SIG-M5 treated with dmso at 0.1 percent for 504 hours (cell line): ENCODE measurements around the gene DNAJC24.
A peak's percentile ranks its signal among the peaks of the same experiment; 100 is the strongest.
"Not testable (repeated sequence)": the region's sequence is repeated elsewhere in the genome, so short reads cannot be mapped to it uniquely, and the experiment has no call there.

Experiments used
- DNase-seq: peaks from one replicate; lab custom pipeline; 2025; ENCODE audit not compliant: unreplicated experiment; lab: John Stamatoyannopoulos, UW

DNAJC24 gene, protein sequence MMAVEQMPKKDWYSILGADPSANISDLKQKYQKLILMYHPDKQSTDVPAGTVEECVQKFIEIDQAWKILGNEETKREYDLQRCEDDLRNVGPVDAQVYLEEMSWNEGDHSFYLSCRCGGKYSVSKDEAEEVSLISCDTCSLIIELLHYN

DNA sequence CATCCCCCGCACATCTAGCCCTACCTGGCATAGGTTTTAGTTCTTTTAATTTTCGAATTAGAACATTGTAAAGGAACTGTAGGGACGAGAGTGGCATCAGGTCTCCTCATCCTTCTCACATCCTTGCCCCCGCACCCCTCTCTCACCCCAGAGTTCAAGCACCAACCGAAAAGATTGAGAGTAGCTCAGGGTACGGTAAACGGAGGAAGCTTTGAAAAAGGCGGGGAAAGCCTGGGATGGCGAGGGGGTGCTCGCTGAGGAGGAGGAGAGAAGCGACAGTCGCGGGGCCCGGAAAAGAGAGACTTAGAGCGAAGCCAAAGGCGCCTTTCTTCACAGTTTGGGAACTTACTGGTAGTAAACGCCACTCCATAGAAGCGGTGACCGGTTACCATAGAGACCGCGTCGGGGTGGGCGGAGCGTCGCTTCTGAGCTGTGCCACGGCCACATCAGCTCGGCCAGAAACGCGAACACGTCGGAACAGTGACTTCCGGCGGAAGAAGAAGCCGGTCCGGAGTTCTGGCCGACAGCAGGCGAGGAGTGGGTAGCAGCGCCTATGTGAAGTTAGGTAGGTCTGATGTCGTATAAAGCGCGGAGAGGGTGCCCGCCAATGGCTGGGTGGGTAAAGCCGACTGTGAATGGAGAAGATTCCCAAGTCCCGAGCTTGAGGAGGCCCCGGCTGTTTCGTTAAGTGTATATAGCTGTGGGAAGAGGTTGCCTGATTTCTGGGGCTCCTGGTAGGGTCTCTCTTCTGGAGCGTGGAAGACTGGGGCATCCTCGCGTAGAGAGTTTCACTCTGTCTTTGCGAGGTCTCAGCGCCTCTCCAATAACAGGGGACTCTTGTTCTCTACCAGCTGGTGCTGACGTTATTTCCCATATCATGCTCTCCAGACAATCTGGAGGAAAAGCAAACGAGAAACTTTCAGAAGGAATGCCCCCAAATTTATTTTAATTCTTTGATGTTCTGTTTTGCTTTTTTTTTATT is at the start of gene DNAJC24, which contains the start of gene DCDC1:
Gene DNAJC24, plus strand, starts transcription at position 513 of the 982 bp plus-strand sequence. CDS start 889 bp downstream, outside the sequence.
Gene DCDC1, minus strand, starts transcription at position 392 of the 982 bp plus-strand sequence. CDS start 41,459 bp downstream, outside the sequence.
- DNase-seq: peak; percentile 87

- not testable (repeated sequence) for DNase-seq
Measured at GRCh38 chr11:31321494-31321893, 48.2 kb upstream of the DNAJC24 start.

DNA sequence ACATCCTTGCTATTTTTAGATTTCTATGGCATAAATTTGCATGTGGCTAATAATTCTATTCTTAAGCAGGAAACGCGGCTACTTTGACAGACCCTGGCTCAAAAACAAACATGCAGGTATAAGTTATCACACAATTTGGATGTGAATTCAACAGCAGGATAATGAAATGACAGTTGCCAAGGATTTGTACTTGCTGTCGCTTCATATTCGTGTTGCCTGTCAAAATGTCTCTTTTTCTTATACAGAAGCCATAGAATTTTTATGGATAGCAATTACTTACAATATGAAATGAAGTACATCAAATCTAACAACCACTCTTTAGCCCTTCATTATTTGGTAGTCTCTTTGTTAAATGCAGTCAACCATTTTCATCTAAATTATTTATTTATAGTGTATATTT is 46.5 kb upstream of the DNAJC24 start:
- DNase-seq: no peak

DNA sequence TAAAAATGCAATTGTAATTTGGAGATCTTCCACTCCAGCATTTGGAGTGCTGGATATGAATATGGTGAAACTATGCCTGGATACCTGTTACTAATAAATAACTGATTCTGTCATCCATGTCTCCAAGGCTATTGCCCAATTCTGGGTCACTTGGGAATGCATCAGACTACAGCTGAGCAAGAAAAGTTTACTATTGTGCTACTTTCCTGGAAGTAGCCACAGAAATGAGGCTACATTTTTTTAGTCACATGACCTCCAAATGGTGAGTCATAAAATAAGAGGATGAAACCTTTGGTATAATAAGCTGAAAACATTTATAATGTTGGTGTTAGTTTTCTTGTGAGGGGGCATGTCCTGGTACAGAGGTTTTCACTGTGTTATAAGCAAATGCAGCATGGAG is 44.5 kb upstream of the DNAJC24 start:
- no peak for DNase-seq

DNA sequence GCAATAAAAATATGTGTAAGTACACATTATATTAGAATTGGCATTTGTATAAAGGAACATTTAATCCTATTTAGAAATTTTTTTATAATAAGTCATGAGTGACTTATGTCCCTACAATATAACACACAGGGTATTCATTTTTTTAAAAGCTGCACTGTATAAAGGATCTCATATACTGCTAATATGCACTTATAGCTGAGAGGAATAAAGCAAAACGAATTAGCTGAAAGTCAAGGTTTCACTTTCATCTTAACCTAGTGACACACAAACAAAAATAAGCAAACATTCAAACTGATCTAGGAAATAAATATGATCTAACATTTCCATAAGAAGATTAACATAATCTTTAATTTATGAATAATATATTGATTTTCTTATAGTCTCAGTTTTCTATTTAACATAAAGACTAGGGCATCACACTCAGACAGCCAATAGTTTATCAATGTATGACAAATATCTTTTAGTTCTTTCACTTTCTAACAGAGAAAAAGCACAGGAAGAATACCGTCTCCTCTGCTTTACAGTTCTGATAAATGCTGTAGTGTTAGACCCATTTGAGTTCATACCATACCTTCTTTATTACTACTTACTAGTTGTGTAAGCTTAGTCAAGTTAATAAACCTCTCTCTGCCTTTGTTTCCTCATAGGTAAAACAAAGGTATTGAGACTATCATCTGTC is 43.1 kb upstream of the DNAJC24 start:
- no peak for DNase-seq

GRCh38 chr11:31327417-31327816 is 42.2 kb upstream of the DNAJC24 start:
- DNase-seq: no peak

DNA sequence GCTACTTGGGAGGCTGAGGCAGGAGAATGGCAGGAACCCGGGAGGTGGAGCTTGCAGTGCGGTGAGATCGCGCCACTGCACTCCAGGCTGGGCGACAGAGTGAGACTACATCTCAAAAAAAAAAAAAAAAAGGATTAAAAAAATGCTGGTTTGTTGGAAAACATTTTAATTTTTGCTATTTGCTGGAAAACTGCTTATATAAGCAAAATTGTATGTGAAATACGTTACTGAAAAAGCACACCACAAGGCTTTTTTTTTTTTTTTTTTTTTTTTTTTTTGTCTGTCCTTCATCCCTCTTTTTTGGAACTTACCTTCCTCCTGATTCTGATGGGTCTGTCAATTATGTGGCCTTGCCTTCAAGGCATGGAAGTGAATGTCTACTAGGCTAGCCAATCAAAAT is 41.0 kb upstream of the DNAJC24 start:
- no peak for DNase-seq

GRCh38 chr11:31337806-31338205 is 31.9 kb upstream of the DNAJC24 start:
- no peak for DNase-seq

GRCh38 chr11:31340903-31341572 is 28.6 kb upstream of the DNAJC24 start:
- DNase-seq: peak; percentile 39

DNA sequence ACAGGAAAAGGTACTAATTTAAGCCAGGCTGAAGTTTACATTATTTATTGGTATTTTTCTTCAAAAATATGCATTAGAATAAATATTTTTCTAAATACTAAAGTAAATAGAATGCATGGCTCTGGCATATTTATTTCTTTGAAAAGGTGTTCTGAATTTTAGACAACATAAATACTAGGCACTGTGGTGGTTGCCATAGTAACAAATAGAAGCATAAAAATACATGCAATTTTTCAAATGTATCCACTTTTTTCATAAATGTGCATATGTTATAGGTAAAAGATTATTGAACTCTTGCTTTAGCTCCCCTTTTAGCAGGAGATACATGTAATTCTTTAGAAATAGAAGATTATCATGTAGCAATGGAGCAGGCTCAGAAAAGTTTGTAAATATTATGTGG is 18.5 kb upstream of the DNAJC24 start:
- no peak for DNase-seq

DNA sequence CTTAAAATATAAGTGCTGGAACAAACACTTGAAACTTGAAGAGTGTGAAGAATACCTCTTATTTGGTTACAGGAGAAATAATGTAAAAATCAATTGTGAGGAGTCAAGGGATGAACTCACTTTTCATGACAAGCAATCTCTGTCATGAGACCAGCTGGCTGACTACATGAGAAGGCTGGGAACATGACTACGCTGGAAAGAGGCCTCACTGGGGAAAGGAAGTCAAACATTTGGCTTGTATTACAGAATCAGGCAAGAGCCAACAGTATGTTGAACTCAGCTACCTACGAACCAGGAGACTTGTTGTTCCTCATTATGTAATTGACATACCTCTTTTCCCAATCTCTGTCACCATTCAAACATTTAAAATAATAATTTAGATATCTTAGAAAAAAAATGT is 14.5 kb upstream of the DNAJC24 start:
- no peak for DNase-seq

DNA sequence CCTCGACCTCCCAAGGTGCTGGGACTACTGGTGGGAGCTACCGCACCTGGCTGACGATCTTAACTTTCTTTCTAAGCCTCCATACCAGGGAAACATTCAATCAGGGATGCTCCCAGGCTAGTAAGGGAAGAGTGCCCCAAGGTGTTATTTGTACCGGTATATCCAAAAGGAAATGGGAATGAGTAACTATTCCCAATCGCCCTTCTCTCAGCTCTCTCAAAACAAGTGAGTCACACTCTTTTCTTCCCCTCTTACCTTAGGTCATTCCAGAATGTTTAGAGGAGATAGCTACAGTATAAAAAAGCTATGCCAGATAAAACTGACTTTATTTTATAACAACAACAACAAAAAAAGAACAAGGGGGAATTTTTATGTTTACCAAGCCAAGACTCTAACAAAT is 13.8 kb upstream of the DNAJC24 start:
- DNase-seq: no peak

GRCh38 chr11:31361743-31362142 is 7.9 kb upstream of the DNAJC24 start:
- no peak for DNase-seq

DNA sequence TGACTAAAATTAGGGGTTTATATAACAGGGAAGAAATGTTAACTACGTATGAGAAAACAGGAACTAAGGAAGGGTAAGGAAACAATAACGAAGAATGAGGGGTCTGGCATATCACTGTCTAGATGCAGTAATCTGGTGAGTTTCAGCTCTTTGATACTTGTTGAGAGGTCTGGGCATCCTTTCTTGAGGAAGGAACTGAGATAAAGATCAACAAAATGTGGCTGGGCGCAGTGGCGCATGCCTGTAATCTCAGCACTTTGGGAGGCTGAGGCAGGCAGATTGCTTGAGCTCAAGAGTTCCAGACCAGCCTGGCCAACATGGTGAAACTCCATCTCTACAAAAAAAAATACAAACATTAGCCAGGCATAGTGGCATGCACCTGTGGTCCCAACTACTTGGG is 2.9 kb upstream of the DNAJC24 start:
- DNase-seq: no peak

DNA sequence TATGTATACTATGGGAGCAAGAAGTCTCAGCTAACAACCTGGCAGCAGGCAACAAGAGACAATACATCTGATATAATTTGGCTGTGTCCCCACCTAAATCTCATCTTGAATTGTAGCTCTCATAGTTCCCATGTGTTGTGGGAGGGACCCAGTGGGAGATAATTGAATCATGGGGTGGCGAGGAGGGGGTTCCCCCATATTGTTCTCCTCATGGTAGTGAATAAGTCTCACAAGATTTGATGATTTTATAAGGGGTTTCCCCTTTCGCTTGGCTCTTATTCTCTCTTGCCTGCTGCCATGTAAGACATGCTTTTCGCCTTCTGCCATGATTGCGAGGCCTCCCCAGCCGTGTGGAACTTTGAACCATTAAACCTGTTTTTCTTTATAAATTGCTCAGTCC is 6.2 kb downstream of the DNAJC24 start:
- no peak for DNase-seq

DNA sequence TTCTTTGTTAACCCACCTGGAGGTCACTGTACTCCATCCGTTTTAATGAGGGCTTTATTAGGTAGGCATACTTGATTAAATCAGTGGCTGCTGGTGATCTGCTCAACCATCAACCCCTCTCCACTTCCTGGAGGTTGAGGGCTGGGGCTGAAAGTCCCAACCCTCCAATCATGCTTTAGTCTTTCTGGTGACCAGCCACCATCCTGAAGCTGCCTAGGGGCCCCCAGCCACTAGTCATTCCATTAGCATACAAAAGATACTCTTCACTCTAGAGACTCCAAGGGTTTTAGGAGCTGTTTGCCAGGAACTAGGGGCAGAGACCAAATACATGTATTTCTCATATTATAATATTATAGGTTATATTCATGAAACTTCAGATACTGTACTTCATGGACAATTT is 13.5 kb downstream of the DNAJC24 start:
- DNase-seq: no peak

GRCh38 chr11:31387379-31387778 is 17.7 kb downstream of the DNAJC24 start:
- no peak for DNase-seq

- peak; percentile 9 for DNase-seq
Measured at GRCh38 chr11:31397239-31397834, 27.7 kb downstream of the DNAJC24 start.

- DNase-seq: no peak
Measured at GRCh38 chr11:31404614-31405013, 35.0 kb downstream of the DNAJC24 start.

DNA sequence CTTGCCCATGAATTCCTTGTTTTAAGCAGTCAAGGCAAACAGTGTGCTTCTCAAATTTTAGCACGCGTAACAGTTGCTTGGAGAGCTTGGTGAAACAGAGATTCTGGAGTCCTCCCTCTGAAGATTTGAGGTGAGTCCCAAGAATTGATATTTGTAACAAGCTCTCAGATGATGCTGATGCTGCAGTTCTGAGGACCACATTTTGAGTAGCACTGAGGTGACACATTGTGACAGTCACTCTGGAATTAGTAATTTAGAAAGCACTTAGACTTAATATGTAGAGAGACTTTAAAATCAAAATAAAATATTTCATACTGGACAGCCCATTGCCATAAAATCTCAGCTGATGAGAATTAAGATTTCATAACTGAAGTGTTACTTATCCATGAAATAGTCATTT is 38.5 kb downstream of the DNAJC24 start:
- no peak for DNase-seq

DNA sequence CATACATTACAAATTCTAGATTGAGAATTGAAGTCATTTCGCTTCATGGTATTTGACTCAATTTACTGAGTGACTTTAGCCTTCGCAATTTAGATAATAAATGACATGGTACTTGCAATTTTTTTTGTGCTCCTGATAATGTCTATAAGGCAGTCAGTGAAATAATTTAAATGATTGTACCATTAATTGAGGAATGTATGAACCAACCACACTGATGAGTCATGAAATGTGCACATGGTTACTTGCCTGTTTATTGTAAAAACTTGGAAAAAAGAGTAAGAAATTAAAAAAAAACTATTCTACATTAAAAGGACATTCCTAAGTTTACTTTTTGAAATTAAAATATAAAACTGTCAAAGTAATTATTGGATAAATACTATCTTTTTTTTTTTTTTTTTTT is 43.3 kb downstream of the DNAJC24 start:
- DNase-seq: no peak
